HG03565 (cell line): Measurements from ENCODE around the gene LRIG2.
A peak's percentile ranks its signal among the peaks of the same experiment; 100 is the strongest.
"Not testable (repeated sequence)": the region's sequence is repeated elsewhere in the genome, so short reads cannot be mapped to it uniquely, and the experiment has no call there.

ENCODE experiments used
- ATAC-seq: cut with Tn5 transposase; IDR thresholded peaks from one replicate; pipeline ENCODE4 v1.9.1; 2021; ENCODE audit warnings: mild to moderate bottlenecking, moderate library complexity; ENCODE audit not compliant: unreplicated experiment

The LRIG2 gene

DNA sequence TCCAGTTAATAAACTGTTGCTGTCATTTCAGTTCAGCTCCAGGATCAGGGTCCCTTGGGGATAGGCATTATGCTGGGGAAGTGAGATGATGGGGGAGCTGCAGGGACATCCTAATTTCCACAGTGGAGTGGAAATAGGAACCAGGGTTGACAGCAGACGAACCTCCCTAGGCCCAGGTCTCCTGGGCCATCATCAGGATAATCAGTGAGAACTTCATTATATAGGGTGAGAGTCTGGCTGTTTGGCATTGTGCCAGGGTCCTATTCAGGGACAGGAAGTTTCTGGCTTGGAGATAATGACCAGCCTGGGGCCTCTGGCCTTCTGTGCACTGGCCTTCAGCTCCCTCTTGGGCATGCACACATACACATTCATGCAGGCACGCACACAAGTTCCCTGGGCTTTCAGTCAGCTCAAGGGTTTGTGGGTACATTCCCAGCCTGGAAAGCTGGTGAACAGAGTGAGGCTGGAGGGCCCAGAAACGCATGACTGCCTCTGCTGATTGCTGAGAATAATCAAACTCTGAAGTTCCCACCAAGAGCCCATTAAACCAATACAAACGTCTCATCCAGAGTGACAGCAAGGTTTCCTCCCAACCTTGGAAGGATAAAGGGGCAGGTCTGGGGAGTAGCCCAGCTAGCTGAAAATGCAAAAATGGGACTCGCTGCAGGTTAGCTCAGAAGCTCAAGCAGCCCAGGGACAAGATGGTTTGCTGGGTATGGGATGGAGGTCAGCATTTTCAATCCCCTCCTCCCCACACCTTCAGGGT lies 13.9 kb upstream of the LRIG2 start:
- ATAC-seq = no peak

DNA sequence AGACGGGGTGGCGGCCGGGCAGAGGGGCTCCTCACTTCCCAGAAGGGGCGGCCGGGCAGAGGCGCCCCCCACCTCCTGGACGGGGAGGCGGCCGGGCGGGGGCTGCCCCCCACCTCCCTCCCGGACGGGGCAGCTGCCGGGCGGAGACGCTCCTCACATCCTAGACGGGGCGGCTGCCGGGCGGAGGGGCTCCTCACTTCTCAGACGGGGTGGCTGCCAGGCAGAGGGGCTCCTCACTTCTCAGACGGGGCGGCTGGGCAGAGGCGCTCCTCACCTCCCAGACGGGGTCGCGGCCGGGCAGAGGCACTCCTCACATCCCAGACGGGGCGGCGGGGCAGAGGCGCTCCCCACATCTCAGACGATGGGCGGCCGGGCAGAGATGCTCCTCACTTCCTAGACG lies 9.5 kb upstream of the LRIG2 start:
- not testable (repeated sequence) for ATAC-seq

DNA sequence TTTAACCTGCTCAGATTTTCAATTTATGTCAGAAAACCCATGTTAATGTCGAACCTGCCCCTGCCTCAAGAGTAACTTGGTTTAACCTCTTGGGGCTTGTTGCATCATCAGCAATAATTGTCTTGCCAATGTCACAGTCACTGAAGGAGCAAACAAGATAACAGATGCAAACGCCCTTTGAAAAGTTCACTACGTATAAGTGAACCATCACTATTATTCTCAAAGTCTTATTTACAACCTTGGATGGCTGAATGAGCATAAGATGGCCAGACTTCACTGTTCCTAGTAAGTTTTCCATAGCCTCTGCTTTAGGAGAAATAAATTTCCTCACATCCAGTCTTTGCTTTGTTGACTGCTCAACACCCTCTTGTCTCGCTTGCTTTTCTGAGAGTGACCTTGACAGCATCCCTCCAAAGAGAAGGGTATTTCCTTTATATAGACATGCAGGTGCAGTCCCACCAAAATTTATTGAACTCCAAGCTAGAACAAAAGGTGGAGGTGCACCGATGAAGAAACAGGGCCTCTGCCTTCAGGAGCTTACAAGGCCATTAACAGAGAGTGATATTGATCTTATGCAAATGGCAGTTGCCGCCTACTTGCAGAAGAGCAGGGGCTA lies 749 bp upstream of the LRIG2 start:
- no peak for ATAC-seq

DNA sequence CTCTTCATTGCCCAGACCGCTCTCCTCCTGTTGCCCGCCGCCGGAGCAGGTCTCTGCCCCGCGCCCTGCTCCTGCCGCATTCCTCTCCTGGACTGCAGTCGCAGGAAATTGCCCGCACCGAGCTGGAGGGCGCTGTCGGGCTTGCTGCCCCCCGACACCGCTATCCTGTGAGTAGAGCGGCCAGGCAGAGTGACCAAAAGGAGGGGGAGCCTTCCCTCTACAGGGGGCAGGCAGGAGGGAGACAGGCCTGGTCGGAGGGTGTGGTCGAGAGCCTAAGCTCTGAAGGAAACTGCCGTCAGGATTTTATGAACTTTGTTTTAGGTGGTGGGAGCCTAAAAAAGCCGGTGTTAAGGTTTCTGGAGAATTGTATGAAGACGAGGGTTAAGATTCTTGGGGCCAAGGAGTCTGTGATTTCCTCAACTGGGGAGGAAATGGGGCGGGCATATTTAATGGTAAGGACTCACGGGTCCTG lies 517 bp downstream of the LRIG2 start:
- peak; percentile 5 for ATAC-seq

GRCh38 chr1:113074237-113074636 lies 1.2 kb downstream of the LRIG2 start:
- ATAC-seq = no peak

- not testable (repeated sequence) for ATAC-seq
Measured at GRCh38 chr1:113077978-113078377, 5.0 kb downstream of the LRIG2 start.

GRCh38 chr1:113086541-113086940 lies 13.5 kb downstream of the LRIG2 start:
- no peak for ATAC-seq

DNA sequence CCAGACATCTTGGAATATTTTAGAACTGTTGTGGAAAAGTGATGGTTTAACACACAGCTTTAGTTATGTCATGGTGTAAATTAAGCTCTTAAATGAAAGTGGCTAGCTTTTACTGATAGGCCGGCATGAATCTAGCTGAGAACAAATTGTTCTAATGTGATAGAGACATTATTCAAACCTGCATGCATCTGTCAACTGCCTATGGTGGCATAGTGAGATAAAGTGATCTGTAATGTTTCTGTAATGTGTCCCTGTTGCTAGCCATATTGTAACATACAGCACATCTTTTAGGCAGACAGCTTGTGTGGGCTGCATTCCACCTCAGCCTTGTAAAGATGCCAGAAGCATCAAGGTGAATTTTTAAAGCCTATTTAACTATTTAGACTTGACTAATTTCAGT lies 16.0 kb downstream of the LRIG2 start:
- no peak for ATAC-seq

GRCh38 chr1:113090051-113090450 lies 17.1 kb downstream of the LRIG2 start:
- no peak for ATAC-seq

DNA sequence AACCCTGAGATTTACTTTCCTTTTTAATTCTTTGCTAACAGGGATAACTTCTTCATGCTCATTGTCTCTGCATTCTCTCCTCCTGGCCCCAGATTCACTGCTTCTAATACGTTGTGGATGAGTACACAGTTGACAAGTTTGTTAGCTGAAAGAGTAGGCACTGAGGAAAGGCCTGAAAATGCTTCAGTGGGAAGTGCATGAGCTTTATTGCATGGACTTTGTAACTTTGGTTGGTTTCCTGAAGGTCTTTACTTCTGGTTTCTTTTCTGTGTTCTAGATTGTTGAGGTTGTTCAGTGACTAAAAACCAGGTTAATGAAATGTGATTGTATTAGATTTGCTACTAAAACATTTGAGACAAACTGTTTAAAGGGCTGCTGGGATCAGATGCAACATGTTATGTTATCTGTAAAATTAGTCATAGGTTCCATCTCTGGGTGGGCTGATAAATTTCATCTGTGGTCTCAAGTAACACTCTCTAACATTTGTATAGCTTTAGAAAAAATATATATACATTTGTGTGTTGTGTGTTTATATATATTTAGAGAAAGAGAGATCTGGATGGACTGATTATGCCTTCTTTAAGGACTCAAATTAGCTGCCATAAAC lies 19.1 kb downstream of the LRIG2 start:
- no peak for ATAC-seq

DNA sequence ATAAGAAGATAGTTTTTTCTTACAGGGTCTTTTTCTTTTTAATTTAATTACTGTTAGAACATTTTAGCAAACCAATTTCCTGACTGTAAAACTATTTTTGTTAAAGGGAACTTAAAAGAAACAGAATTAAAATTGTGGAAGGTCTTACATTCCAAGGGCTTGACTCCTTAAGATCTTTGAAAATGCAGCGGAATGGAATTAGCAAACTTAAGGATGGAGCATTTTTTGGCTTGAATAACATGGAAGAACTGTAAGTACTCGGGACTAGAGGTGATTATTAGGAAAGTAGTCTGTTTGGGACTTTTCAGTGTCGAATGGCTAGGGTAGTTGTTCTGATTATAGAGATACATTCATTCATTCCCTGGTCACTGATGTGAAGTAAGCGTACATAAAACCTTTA lies 21.5 kb downstream of the LRIG2 start:
- ATAC-seq = no peak

DNA sequence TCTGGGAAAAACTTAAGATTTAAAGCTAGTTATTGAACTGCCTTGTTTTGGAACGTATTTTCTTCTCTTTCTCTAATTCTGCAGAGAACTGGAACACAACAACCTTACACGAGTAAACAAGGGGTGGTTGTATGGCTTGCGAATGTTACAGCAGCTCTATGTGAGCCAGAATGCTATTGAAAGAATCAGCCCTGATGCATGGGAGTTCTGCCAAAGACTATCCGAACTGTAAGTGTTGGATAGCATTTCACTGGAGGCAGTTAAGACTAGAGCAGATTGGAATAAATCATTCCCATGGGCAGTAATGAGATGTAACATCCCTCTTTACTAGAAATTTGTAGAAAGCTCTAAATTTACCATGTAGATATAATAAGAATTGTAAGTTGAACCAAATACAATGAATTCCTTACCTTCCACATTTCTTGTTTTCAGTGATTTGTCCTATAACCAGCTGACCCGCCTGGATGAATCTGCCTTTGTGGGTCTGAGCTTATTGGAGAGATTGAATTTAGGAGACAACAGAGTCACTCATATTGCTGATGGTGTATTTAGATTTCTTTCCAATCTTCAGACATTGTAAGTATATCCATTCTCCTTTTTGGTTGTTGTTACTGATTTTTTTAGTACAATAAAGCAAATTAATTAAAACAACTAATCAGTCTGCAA lies 22.9 kb downstream of the LRIG2 start:
- no peak for ATAC-seq

GRCh38 chr1:113096493-113096892 lies 23.5 kb downstream of the LRIG2 start:
- ATAC-seq = no peak

DNA sequence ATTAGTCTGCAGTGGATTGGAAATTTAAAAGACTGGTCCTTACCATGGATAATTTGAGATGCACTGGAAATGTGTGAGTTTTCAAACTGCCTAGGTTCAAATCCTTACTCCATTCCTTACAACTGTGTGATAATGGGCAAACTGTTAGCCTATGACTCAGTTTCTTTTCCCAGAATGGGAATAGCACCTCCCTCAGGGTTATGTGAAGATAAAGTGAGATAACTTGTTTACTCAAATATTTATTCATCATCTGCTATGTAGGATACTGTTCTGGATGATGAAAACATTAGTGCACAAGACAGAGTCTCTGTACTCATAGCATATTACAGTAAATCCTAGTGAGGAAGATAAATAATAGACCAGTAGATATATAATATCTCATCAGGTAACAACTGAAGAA lies 28.6 kb downstream of the LRIG2 start:
- ATAC-seq = no peak

GRCh38 chr1:113103048-113103447 lies 30.1 kb downstream of the LRIG2 start:
- ATAC-seq = no peak

GRCh38 chr1:113103977-113104376 lies 31.0 kb downstream of the LRIG2 start:
- no peak for ATAC-seq

DNA sequence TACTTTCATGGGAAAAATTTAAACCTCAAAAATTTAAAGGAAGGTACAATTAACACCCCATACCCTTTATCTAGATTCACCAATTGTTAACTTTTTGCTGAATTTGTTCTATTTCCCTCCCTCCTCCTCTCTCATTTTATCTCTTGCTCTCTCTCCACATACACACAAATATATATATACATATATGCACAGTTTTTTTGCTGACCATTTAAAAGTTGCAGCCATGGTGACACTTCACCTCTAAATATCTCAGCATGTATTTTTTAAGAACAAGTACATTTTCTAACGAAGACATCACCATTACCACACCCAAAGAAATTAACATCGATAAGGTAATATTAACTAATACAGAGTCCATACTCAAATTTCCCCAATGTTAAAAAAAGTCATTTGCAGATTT lies 33.9 kb downstream of the LRIG2 start:
- ATAC-seq = no peak

DNA sequence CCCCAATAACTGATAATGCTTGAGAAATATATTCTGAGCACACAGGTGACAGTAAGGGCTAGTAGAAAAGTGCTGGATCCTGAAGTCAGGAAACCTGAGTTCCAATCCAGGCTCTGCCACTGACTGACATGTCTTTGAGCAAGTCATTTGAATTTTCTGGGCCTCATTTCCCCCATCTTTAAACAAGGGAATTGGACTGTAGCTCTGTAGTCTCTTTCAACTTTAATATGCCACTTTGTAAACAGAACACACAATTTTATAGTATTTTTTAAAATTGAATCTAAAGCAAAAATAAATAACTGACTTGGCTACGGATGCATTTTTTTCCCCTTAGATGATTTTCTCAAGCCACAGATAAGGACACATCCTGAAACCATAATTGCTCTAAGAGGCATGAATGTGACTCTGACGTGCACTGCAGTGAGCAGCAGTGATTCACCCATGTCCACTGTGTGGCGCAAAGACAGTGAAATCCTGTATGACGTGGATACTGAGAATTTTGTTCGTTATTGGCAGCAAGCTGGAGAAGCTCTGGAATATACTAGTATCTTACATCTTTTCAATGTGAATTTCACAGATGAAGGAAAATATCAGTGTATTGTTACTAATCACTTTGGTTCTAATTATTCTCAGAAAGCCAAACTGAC lies 37.0 kb downstream of the LRIG2 start:
- no peak for ATAC-seq

DNA sequence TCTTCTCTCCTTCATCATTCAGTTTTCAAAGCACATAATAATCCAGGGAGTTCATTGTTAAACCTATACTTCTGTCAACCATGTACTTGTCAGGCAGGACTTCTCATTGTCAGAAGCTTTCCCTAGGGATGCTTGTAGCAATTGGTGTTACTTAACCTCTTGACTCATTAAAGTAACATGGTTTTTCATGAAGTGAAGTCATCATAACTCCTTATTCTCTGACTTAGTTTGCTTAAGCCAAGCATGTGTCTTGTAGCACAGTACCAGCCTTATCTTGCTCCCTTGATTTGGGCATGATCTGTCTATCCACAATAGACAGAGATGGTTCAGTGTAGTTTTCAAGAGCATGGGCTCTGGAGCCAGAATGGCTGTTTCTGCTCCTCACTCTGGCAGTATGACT lies 45.3 kb downstream of the LRIG2 start:
- no peak for ATAC-seq

GRCh38 chr1:113123737-113124136 lies 50.7 kb downstream of the LRIG2 start:
- ATAC-seq = no peak

- no peak for ATAC-seq
Measured at GRCh38 chr1:113124366-113124765, 51.4 kb downstream of the LRIG2 start.
